ENCODE measurements around the gene DNAJC2. TPM values are rescaled to one million over a fixed set of nuclear protein-coding genes. Genes with fewer than 3 reads are reported as not detected.

The DNAJC2 gene
- total RNA-seq, 1 donor from 2014 or later, result 35.8 TPM

Other genes starting within 250 kb of the DNAJC2 start
- gene NAPEPLD, start 195.7 kb downstream of the DNAJC2 start, total RNA-seq (ENCODE audit: unreplicated experiment), result 6.1 TPM
- gene PMPCB, start 47.3 kb downstream of the DNAJC2 start, total RNA-seq (ENCODE audit: unreplicated experiment), result 101 TPM
- 80.5 TPM for gene PSMC2, start 2.9 kb upstream of the DNAJC2 start, total RNA-seq (ENCODE audit: unreplicated experiment)
- 3.0 TPM for gene SLC26A5, start 101.4 kb upstream of the DNAJC2 start, total RNA-seq (ENCODE audit: unreplicated experiment)

Measured in endothelial cell (in vitro differentiated cells).